Subcutaneous abdominal adipose tissue (tissue), 5 donors: Measurements from ENCODE around the gene CD151.

Source experiments
- H3K27ac ChIP-seq: one replicate; pipeline ENCODE4 v1.7.0; 2013; ENCODE audit warnings: low read depth, mild to moderate bottlenecking, inconsistent platforms, low read length, moderate library complexity
- H3K27me3 ChIP-seq, 5 donors: one replicate each; pipeline ENCODE4 v1.7.0; 2013; ENCODE audit warnings: low read length in 5 of 5, inconsistent platforms in 1 of 5; ENCODE audit not compliant: control insufficient read depth in 5 of 5, insufficient read depth in 4 of 5
- H3K36me3 ChIP-seq, 5 donors: one replicate each; pipeline ENCODE4 v1.7.0; 2013; ENCODE audit warnings: low read length in 5 of 5; ENCODE audit not compliant: control insufficient read depth in 5 of 5, insufficient read depth in 5 of 5
- H3K4me1 ChIP-seq, 5 donors: one replicate each; pipeline ENCODE4 v1.7.0; 2013; ENCODE audit warnings: low read length in 5 of 5, mild to moderate bottlenecking in 3 of 5, moderate library complexity in 1 of 5; ENCODE audit not compliant: control insufficient read depth in 5 of 5, insufficient read depth in 5 of 5
- H3K4me3 ChIP-seq, 5 donors: one replicate each; pipeline ENCODE4 v1.7.0; 2013; ENCODE audit warnings: low read length in 5 of 5, low read depth in 1 of 5
- H3K9ac ChIP-seq, 5 donors: one replicate each; pipeline ENCODE4 v1.7.0; 2013; ENCODE audit warnings: low read length in 5 of 5, mild to moderate bottlenecking in 4 of 5, moderate library complexity in 3 of 5
- H3K9me3 ChIP-seq, 5 donors: one replicate each; pipeline ENCODE4 v1.7.0; 2013; ENCODE audit warnings: low read length in 5 of 5; ENCODE audit not compliant: control insufficient read depth in 5 of 5
- donor health status: healthy.
- donor health status: healthy.
- donor health status: healthy.
- donor health status: healthy.
- donor health status: healthy.

The CD151 gene

DNA sequence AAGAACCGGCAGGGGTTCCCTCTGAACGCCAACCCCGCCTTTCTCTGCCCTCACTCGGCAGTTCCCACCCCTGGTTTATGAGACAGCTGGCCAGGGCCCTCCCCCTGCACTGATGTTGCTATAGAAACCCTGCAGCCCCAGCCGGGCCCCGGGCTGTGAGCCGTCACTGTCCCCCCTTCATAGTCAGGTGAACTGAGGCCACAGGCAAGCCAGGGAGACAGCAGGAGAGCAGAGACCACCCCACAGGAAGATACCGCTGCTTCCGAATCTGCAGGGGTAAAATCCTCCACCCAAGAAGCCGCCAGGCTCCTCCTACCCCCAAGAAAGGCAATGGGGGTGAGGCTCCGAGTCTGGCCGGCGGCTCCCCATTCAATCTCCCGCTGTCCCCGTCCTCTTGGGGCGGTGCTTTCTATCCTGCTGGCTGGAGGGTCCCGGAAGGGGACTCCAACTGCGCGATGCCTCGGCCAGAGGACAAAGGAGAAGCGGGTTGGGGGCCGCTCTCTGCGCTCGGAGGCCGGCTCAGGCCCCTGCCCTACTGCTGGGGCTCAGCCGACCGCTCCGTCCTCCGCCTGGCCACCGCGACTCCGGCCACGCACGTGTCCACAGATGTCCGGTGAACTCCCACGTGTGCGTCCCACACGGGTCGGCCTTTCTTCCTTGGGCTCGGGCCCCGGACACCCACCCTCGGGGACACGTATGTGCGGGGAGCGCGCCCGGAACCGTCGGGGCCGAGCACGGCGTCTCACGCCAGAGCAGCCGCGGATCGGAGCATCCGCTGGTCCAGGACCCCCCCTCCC, 35.3 kb upstream of the CD151 start:
- H3K9ac ChIP-seq, result peak overlapping the region; percentile 8 to 78 (median 52)
- peaks cover 0 to 36% (median 22%) of the 10 kb centered on the region in 5 donors for H3K36me3 ChIP-seq

DNA sequence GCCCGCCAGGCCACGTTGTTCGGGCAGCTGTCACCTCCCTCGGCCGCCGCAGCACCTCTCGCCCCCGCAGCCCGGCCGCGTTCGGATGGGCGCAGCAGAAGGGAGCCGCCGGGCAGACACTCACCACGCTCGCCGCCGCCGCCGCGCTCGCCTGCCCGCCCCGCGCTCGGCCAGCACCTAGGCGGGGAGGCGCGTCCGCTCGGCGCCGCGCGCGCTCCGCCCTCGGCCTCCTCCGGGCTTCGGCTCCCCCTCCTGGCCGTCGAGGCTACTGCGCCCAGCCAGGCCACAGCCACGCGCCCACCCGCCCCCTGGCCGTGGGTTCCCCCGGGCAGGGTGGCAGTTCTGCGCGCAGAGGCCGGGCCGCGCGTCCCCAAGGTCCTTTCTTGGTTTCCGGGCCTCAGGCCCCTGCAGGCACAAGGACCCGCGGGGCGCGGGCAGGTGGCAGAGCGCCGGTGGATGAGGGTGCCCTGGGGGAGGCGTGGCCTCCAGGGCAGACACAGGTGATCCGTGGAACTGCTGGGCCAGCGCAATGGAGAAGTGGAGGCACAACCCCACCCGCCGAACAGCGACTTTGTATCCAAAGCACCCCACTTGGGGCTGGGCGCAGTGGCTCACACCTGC, 34.5 kb upstream of the CD151 start, which contains the start of gene SLC25A22:
Gene SLC25A22 (minus strand): TSS at position 189 of the 621 bp plus-strand sequence. CDS start 3,275 bp downstream, outside the sequence.
- Histone ChIP-seq H3K9me3 (no peaks in the 10 kb centered on the region), H3K9ac (peak within 1 kb of the TSS; percentile 8 to 78 (median 52)), H3K27ac (peak within 1 kb of the TSS; percentile 69), H3K27me3 (no peaks in the 10 kb centered on the region), H3K4me3 (peak within 1 kb of the TSS; percentile 56 to 80 (median 71)), H3K36me3 (peaks cover 0 to 42% (median 23%) of the 10 kb centered on the region in 5 donors), H3K4me1 (peaks cover 1 to 50% (median 35%) of the 10 kb centered on the region in 5 donors)

More for the DNA sequence above, 35.3 kb upstream of the CD151 start:
- H3K4me1 ChIP-seq, result peaks cover 1 to 50% (median 35%) of the 10 kb centered on the region in 5 donors
- no peaks in the 10 kb centered on the region for H3K9me3 ChIP-seq
- H3K27me3 ChIP-seq, result no peaks in the 10 kb centered on the region
- H3K27ac ChIP-seq, result peak overlapping the region; percentile 69
- H3K4me3 ChIP-seq, result peak overlapping the region; percentile 56 to 80 (median 71)

DNA sequence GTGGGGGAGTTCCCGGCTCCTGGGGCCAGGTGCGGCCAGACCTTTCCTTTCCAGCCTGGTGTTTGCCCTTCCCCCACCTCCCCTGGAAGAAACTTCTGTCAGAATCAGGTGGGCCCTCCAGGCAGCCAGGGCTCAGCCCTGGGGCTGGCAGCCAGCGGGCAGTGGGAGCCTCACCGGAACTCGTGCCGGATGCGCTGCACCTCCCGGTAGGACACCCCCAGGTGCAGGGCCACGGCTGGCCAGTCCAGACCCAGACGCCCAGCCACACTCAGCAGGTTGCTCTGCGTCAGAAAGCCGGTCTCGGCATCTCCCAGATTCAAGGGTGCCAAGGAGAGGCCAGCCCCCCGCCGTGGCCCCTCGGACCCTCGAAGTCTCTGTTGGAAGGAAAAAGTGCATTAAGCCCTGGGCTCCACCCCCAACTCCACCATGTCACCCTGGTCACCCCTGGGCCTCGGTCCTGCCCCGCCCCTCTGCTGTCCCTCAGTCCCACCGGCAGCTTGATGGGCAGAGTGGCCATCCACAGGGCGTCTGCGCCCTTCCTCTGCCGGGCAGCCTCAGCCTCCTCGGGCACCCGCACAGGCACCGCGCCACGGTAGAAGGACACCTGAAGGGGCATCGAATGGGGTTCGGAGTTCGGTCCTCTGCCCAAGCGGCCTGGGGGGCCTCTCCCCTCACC, 33.0 kb upstream of the CD151 start:
- Histone ChIP-seq H3K27me3 (no peaks in the 10 kb centered on the region), H3K27ac (no peak overlapping the region), H3K4me1 (peaks cover 1 to 45% (median 43%) of the 10 kb centered on the region in 5 donors), H3K9me3 (no peaks in the 10 kb centered on the region), H3K4me3 (no peak overlapping the region), H3K36me3 (peaks cover 0 to 44% (median 23%) of the 10 kb centered on the region in 5 donors), H3K9ac (no peak overlapping the region)

DNA sequence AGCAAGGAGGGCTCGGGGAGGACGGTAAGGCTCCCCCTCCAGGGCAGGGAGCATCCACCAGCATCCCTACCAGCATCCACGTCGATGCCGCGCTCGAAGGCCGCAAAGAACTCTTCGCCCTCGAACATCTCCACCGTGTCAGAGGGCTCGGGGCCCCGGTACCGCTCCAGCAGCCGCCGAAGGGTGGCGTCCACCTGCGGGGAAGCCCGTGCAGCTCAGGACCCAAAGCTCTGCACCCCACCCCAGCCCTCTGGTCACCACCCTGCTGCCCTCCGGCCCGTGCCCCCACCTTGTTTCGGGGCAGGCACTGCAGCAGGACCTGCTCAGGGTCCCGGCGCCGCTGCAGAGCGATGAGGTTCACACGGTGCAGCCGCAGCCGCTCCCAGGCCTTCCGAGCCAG, 32.3 kb upstream of the CD151 start:
- Histone ChIP-seq H3K27ac (no peak overlapping the region), H3K9ac (no peak overlapping the region), H3K36me3 (peaks cover 0 to 44% (median 23%) of the 10 kb centered on the region in 5 donors), H3K4me1 (peaks cover 1 to 41% (median 39%) of the 10 kb centered on the region in 5 donors), H3K4me3 (no peak overlapping the region), H3K9me3 (no peaks in the 10 kb centered on the region), H3K27me3 (no peaks in the 10 kb centered on the region)

DNA sequence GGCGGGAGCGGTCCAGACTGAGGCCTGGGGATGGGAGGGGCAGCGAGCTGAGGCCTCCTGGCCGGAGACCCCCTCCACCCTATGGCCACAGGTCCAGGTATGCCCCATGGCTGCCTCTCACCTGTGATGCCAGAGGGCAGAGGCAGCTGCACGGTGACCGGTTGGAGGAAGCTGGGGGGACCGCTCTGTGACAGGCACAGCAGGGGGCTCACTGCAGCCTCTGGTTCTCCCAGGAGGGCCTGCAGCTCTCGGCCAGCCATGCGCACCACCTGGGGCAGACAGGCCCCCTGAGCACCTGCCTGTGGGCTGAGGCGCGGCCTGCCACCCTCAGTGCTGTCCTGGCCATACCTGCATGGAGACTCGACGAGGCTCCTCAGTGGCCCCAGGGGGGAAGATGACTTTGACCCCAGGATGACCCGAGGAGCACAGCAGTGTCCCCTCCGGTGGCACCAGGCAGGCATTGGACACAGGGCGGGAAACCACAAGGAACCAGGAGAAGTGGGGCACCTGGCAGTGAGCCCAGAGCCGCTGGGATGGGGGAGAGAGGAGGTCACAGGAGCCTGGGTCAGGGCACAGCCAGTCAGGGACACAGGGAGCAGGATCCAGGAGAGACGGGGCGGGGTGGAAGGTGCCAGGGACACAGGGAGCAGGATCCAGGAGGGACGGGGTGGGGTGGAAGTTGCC, 31.5 kb upstream of the CD151 start:
- H3K9ac ChIP-seq, result no peak overlapping the region
- H3K4me3 ChIP-seq, result no peak overlapping the region
- no peaks in the 10 kb centered on the region for H3K27me3 ChIP-seq
- H3K9me3 ChIP-seq, result no peaks in the 10 kb centered on the region
- peaks cover 0 to 44% (median 23%) of the 10 kb centered on the region in 5 donors for H3K36me3 ChIP-seq
- H3K27ac ChIP-seq, result no peak overlapping the region
- peaks cover 1 to 37% (median 34%) of the 10 kb centered on the region in 5 donors for H3K4me1 ChIP-seq

DNA sequence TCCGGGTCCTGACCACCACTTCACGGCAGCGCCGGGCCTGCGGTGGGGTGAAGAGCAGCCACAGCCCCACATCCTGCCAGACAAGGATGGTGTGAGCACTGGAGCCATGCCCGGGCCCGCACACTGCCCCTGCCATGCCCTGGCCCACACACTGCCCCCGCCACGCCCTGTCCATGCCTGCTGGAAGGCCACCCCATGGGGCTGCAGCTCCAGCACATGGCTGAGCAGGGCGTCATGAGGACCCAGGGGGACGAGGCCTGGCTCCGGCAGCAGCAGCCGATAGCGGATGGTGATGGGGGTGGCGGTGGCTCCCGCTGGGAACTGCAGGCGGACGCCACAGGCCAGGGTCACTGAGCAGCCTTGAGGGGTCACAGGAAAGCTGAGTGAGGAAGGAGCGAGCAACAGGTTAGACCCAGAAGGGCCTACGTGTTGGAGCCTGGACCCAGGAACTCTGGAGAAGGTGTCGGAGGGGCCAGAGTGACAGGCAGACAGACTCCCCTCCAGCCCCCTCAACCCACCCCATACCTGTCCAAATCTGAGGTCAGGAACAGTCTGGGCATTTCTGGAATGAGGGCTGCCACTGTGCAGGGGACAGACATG, 30.6 kb upstream of the CD151 start:
- Histone ChIP-seq H3K9me3 (no peaks in the 10 kb centered on the region), H3K27ac (no peak overlapping the region), H3K4me3 (no peak overlapping the region), H3K27me3 (no peaks in the 10 kb centered on the region), H3K36me3 (peaks cover 0 to 44% (median 23%) of the 10 kb centered on the region in 5 donors), H3K9ac (no peak overlapping the region), H3K4me1 (peaks cover 0 to 28% (median 25%) of the 10 kb centered on the region in 5 donors)

DNA sequence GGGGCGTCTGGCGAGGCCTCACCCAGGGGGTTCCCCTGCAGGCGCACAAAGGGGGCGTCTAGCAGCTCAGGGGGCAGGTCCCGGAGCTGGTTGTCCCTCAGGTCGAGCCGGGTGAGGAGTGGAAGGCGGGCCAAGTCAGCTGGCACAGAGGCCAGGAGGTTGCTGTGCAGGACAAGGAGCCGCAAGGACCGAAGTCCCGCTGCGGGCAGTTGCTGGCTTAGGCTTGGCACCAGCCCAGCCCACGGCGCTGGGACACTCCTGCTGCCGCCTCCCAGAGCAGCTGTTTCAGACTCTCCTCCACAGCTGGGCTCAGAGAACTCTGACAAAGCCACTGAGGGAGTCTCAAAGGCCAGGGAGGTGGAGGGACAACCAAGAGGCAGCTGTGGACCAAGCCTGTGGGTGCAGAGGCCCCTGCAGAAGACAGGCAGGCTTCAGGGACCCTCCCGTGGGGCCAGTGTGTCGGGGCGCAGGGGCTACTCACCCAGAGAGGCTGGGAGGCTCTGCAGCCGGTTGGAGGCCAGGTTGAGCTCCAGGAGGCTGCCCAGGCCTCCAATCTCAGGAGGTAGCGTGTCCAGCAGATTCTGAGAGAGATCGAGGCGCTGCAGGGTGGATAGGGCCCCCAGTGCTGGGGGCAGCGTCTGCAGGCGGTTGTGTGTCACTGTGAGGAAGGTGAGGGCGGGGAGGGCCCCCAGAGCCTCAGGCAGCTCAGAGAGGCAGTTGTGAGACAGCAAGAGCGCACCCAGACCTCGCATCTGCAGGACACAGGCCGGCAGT, 29.9 kb upstream of the CD151 start:
- Histone ChIP-seq H3K9me3 (no peaks in the 10 kb centered on the region), H3K4me3 (no peak overlapping the region), H3K27ac (no peak overlapping the region), H3K9ac (no peak overlapping the region), H3K36me3 (peaks cover 0 to 44% (median 23%) of the 10 kb centered on the region in 5 donors), H3K4me1 (peaks cover 0 to 20% (median 19%) of the 10 kb centered on the region in 5 donors), H3K27me3 (no peaks in the 10 kb centered on the region)

DNA sequence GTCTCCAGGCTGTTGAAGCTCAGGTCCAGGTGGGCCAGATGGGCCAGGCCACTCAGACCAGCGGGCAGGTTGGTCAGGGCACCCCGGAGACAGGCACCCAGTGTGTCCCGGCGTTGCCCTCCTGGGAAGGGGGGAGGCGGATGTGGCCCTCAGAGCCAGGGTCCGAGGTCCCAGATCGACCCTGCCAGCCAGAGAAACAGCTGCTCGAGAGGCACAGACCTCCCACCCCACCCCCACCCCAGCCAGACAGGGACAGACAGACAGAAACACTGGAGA, 29.3 kb upstream of the CD151 start:
- no peak overlapping the region for H3K4me3 ChIP-seq
- H3K36me3 ChIP-seq, result peaks cover 0 to 44% (median 23%) of the 10 kb centered on the region in 5 donors
- no peak overlapping the region for H3K9ac ChIP-seq
- no peak overlapping the region for H3K27ac ChIP-seq
- peaks cover 0 to 20% (median 19%) of the 10 kb centered on the region in 5 donors for H3K4me1 ChIP-seq
- H3K27me3 ChIP-seq, result no peaks in the 10 kb centered on the region
- no peaks in the 10 kb centered on the region for H3K9me3 ChIP-seq
